NCI-H2107 treated with DMSO at 0.1 percent for 48 hours (cell line): ENCODE measurements around the gene PRCC.
"Not testable (repeated sequence)": the region's sequence is repeated elsewhere in the genome, so short reads cannot be mapped to it uniquely, and the experiment has no call there.

Source experiments
- DNase-seq: peaks from one replicate; lab custom pipeline; 2025; ENCODE audit not compliant: unreplicated experiment; lab: John Stamatoyannopoulos, UW

Gene PRCC

DNA sequence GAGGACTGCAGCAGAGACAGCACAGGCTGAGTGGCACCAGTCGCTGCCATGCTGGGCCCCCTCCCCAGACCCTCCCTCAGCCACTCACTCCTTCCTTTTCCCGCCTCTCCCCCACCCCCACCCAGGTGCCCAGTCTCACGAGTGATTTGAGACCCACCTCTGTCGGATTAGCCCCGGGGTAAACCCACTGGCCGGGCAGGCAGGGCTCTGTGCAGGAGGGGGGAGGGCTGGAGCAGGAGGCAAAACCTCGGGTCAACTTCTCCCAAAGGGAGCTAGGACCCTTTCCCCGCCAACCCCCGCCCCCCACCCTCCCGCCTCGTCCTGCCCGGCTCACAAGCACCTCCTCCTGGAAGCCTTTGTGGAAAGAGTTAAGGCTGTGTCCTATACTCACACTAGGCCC lies 23.0 kb upstream of the PRCC start:
- DNase-seq, result no peak

DNA sequence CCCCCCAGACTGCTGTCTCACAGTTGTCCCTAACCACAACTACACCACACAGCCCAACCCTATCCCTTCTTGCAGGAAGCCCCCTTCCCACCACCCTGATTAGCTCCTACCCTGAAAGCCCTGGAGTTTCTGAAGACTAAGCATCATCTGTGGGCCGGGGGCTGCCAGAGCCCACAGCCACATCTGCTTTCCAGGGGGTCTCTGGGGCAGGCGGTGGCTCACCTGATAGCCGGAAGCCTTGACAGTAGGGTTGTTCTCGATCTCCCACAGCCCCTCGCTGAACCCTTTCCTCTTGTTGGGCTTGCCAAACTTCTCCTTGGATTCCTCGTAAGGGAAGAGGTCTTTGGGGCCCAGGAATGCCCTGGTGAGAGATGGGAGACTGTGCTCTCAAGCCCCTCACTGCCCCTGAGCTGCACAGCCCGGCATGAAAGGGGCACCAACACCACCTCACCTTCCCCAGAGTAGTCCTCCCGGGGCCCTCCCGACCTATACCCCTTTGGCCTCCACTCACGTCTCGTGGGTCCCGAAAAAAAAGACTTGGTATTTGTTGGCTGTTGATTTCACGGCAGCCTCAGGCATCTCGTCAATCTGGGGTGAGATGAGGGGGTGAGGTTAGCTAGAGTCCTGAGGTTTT lies 22.4 kb upstream of the PRCC start:
- DNase-seq, result no peak

DNA sequence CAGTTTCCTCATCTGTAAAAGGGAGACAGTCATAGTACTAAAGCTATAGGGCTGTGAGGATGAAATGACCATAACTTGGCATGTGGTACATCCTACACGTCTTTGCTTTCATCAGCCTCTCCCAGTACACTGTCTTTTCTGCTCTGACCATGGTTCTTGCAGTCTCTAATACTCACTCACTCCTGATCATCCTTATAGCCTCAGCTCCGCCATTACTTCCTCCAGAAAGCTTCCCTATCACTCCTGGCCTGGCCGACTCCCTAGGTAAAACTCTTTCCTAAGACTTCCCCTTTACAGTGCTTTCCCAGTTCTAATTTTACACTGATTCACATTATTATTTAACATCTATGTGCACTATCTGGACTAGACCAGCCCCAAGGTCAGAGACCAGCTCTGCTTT lies 21.5 kb upstream of the PRCC start:
- no peak for DNase-seq

DNA sequence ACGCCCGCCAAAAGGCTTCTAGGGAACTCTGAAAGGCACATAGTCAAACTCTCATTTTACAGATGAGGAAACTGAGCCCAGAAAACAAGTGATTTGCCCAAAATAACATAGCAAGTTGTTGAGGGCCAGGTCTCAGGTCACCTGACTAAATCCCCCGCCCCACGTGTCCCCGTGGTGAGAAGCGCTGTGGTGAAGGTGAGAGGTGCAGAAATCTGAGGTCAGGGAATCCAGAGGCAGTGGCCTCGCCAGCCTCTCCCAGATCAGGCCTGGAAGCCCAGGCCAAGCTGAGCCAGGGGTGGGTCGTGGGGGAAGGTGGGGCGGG lies 21.0 kb upstream of the PRCC start:
- DNase-seq, result no peak

- DNase-seq, result peak; percentile 72
Measured at GRCh38 chr1:156746728-156747631, 20.4 kb upstream of the PRCC start.

DNA sequence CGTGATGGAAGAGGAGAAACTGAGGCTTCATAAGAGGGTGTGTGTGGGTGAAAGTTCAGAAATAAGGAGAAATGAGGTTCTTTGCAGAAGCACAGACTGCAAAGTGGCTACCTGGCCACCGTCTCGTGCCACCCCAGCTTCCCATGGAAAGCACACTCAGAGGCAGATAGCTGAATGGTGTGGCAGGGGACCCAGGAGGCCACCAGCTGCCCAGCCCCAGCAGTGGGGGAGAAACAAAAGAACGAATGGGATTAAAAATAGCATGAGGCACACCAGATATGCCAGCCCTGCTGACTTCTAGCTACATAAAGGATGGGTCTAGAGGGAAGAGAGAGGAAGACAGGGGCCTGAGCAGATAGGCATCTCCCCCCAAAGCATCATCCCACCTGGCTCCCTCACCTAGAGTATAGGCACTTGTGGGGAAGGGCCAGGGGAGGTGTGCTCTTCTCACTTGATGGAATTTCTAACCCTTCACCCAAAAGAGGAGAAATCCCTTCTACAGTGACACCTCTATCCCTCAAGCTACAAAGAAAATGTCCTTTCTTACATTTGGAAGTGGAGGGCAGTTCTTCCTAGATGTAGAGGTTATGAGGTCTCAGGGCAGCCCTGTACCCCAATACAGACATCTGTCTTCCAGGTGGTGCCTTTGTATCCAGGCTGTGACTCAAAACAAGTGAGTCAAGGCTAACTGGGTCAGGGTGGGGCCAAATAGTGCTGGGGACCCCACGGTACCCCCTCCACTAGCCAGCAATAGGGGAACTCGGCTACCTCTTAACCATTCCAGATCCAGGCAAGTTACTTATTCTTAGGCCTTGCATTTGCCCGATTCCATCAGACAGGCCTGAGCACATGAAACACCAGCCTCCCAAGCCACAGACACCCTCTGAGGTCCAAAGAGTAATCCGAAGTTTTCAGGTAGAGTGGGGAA lies 19.3 kb upstream of the PRCC start:
- DNase-seq, result peak; percentile 40

DNA sequence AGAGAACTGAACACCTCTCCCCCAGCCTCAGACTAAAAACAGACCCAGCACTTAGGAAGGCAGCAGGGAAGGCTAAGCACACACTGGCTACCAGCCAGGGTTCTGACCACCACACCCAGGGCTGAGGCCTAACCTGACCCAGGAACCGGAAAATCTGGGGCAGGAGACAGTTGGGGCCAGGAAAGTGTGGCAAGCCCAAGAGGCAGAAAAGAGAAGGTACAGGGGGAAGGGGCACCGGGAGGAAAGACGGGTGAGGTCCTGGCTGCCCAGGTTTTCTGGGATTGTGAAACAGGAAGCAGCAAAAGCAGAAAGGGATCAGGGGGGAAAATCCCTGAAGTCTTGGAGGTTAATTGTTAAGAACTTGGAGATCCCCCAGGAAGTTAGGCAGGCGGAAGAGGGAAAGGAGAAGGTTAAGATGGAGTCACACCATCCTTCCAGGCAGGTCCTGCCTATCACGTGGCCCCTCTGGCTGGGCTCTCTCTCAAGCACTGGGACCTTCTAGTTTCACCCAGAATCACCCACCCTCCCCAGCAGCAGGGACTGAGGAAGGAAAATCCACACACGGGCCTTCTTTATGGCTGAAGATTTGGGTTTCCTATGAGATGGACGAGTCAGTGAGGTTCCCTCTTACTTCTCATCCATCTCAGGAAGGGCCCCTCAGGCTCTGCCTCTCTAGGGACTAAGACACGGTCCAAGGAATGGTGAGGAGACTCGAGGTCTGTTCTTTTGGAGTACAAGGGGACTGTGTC lies 18.5 kb upstream of the PRCC start:
- DNase-seq, result peak; percentile 23

- no peak for DNase-seq
Measured at GRCh38 chr1:156749419-156750118, 17.8 kb upstream of the PRCC start.

- peak; percentile 77 for DNase-seq
Measured at GRCh38 chr1:156750191-156750672, 17.1 kb upstream of the PRCC start.

- DNase-seq, result no peak
Measured at GRCh38 chr1:156750711-156751450, 16.5 kb upstream of the PRCC start.

DNA sequence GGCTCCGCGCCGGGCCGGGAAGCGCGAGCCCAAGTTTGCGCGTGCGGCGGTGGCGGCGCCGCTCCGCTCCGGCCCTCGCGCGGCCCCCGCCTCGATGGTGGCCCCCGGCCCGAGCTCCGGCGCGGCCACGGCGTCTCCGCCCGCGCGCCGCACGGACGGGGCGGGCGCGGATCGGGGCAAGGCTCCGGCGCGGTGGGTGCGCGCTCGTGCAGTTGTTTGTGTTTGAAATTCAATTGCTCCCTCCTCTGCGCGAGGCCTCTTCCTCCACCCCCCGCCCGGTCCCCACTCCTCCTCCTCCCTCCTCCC lies 15.9 kb upstream of the PRCC start, which contains the start of gene HDGF:
Gene HDGF, minus strand, starts transcription at position 225 of the 306 bp plus-strand sequence. CDS start 246 bp downstream, outside the sequence.
- DNase-seq, result no peak

GRCh38 chr1:156751757-156752481 lies 15.4 kb upstream of the PRCC start:
- DNase-seq, result peak; percentile 85

GRCh38 chr1:156752843-156753482 lies 14.4 kb upstream of the PRCC start:
- no peak for DNase-seq

- DNase-seq, result peak; percentile 99
Measured at GRCh38 chr1:156754219-156754618, 13.1 kb upstream of the PRCC start.

DNA sequence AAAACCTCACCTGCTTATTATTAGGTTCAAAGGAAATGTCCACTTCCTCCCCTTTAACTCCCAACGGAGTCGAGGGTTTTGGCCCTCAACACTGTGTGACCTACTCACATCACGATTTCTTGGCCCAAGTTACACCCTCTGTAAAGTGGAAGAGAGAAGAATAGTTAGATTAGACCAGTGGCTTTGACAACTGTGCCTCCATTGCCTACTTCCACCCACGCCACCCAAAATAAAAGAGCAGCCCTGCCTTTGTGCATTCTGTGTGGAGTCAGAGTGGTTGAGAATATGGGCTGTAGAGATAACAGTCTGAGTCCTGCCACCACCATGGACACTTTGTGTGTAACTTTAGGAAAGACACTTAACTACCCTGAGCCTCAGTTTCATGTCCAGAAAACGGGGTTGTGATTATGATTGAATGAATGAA lies 11.8 kb upstream of the PRCC start:
- DNase-seq, result no peak

DNA sequence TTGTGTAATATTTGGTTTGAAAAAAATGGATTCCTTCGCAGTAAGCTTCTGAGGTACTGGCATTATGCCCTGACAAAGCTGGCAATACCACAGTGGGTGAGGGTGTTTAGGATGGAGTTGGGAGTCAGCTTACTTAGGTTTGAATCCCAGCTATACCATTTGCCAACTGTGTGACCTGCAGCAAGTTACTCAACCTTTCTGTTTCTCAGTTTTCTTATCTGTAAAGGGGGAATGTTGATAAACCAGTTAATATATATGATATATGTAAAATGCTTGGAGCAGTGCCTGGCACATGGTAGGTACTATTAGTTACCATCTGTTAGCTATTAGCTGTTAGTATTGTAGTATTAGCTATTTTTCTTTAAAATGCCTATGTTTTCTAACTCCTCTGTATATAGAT lies 11.0 kb upstream of the PRCC start:
- DNase-seq, result no peak

DNA sequence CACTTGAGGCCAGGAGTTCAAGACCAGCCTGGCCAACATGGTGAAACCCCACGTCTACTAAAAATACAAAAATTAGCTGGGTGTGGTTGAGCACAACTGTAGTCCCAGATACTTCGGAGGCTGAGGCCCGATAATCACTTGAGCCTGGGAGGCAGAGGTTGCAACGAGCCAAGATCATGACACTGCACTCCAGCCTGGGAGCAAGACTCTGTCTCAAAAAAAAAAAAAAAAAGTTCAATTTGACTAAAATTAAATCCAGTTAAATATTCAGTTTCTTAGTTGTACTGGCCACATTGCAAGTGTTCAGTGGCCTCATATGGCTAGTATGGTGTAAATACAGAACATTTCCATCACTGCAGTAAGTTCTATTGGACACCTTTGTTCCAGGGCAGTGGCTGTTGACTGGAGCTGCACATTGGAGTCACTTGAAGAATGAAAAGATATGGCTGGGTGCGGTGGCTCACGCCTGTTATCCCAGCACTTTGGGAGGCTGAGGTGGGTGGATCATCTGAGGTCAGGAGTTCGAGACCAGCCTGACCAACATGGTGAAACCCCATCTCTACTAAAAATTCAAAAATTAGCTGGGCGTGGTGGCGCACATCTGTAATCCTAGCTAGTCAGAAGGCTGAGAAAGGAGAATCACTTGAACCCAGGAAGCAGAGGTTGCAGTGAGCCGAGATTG lies 9.6 kb upstream of the PRCC start:
- not testable (repeated sequence) for DNase-seq
